Bronchial smooth muscle cell (primary cell): Measurements from ENCODE around the gene CATSPERE. TPM values are rescaled to one million over a fixed set of nuclear protein-coding genes. Genes with fewer than 3 reads are reported as not detected.

Experiments
- total RNA-seq: library from RNA; depleted of rRNA; stranded (reverse); fragments of >200 nt; gene quantifications from 2 replicates; pipeline ENCODE4 v1.2.1, GENCODE V29; 2014

The CATSPERE gene, protein sequence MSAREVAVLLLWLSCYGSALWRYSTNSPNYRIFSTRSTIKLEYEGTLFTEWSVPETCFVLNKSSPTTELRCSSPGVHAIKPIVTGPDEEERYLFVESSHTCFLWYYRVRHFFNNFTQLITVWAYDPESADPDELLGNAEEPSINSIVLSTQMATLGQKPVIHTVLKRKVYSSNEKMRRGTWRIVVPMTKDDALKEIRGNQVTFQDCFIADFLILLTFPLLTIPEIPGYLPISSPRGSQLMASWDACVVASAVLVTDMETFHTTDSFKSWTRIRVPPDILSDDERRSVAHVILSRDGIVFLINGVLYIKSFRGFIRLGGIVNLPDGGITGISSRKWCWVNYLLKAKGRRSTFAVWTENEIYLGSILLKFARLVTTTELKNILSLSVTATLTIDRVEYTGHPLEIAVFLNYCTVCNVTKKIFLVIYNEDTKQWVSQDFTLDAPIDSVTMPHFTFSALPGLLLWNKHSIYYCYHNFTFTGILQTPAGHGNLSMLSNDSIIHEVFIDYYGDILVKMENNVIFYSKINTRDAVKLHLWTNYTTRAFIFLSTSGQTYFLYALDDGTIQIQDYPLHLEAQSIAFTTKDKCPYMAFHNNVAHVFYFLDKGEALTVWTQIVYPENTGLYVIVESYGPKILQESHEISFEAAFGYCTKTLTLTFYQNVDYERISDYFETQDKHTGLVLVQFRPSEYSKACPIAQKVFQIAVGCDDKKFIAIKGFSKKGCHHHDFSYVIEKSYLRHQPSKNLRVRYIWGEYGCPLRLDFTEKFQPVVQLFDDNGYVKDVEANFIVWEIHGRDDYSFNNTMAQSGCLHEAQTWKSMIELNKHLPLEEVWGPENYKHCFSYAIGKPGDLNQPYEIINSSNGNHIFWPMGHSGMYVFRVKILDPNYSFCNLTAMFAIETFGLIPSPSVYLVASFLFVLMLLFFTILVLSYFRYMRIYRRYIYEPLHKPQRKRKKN
- total RNA-seq, result 0.77 and 1.1 TPM in 2 replicates

DNA sequence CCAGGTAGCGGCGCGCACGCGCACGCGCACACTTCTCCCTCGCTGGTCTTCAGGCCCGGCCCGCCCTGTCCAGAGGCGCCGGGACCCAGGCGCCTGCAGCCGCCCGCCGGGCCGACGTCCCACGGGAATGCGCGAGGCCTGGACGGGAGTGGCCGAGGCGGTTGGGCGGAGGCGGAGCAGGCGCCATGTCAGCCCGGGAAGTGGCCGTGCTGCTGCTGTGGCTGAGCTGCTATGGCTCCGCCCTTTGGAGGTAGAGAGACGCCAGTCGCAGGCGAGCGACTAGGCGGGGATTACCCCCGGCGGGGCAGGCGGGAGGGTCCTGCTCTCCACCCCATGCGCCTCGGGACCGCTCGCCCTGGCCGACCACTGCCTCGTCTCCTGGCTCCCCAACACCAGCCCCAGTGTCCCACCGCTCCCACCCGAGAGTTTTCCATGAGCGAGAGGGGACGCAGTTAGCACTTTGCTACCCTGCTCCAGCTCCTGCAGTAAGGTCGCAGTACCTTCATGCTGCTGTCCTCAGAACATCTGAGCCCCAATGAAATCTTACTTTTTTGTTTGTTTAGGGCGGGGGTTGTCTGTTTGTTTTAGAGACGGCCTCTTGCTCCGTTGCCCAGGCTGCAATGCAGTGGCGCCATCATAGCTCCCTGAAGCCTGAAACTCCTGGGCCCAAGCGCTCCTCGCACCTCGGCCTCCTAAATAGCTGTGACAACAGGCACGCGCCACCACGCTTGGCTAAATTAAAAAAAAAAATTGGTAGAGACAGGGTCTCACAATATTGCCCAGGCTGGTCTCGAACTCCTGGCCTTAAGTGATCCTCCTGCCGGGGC lies at the start of gene CATSPERE:
TSS of gene CATSPERE (plus strand) at position 29 of the 827 bp plus-strand sequence. CDS start at position 186, 157 bp downstream.

GRCh38 chr1:244451539-244451950 lies 9.5 kb upstream of the CATSPERE start, which contains the start of gene ADSS2:
TSS of gene ADSS2 (minus strand) at chr1:244451909. CDS start at chr1:244451817, 92 bp downstream.

DNA sequence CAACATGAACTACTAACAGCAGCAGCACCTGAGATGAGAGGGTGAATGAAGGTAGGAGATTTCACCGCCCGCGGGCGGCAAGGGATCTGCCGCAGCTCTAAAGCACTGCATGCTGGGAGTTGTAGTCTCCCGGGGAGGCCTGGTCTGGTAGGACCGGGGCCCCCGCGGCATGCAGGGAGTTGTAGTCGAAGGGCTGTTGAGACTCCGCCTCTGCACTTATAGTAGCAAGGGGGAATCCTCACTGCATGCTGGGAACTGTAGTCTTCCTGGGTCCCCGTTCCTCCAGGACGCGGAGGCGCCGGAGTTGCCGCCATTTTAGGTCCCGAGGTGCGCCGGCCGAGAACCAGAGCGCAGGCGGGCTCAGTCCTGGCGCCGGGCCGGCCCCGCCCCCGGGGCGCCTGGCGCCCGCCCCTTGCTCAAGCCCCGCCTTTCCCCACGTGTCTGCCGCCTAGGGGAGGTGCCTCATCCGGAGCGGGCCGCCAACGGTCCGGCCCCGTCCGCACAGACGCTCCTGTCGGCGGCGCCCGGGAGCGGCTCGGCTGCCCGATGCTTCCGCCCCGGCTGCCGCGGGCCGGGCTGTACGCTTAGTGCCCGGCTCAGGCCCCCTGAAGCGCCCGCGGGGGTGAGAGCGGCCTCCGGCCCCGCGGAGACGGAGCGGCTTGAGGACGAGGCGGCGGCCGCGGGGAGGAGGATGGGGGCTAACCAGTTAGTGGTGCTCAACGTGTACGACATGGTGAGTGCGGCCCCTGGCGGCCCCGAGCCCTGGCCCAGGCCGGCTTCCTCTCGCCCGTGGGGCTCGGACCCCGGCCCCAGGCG lies 191.8 kb downstream of the CATSPERE start, which contains the start of gene DESI2:
TSS of gene DESI2 (plus strand) at position 504 of the 816 bp plus-strand sequence. CDS start at position 692, 188 bp downstream.

Other genes starting within 250 kb of the CATSPERE start
- gene ADSS2, start 9.4 kb upstream of the CATSPERE start, total RNA-seq, result 20.3 and 34.8 TPM in 2 replicates
- 24.3 and 27.7 TPM in 2 replicates for gene DESI2, start 191.9 kb downstream of the CATSPERE start, total RNA-seq